PC-3 (cell line): Measurements from ENCODE around the gene DPYSL3.

Experiments
- CTCF ChIP-seq: fragments of 300-600 bp; sonication (generic); conservative IDR thresholded peaks from 2 replicates; pipeline ENCODE4 v1.5.1; 2017; ENCODE audit warnings: antibody characterized with exemption, low read depth, mild to moderate bottlenecking, low read length
- EZH2 ChIP-seq: fragments of 300-600 bp; sonication (generic); IDR thresholded peaks from one replicate; pipeline ENCODE4 v1.6.1; 2017; ENCODE audit warnings: antibody characterized with exemption, mild to moderate bottlenecking, low read length; ENCODE audit not compliant: unreplicated experiment
- EZH2phosphoT487 ChIP-seq: fragments of 300-600 bp; sonication (generic); IDR thresholded peaks from 2 replicates; pipeline ENCODE4 v1.6.1; 2018; ENCODE audit warnings: mild to moderate bottlenecking, antibody characterized with exemption, low read length, borderline replicate concordance

GRCh38 chr5:147361441-147362175, 148.3 kb downstream of the DPYSL3 start:
- no peak for TF ChIP-seq CTCF
- TF ChIP-seq EZH2, result no peak
- no peak for TF ChIP-seq EZH2phosphoT487
